Myocyte (in vitro differentiated cells): ENCODE results near the gene SPNS1. TPM values are rescaled to one million over a fixed set of nuclear protein-coding genes. Genes with fewer than 3 reads are reported as not detected.
"Not testable (repeated sequence)": the region's sequence is repeated elsewhere in the genome, so short reads cannot be mapped to it uniquely, and the experiment has no call there.

Source experiments
- DNase-seq: peaks from one replicate; pipeline ENCODE4 v3.0.0-alpha.2; 2012; ENCODE audit warnings: low read depth
- polyA plus RNA-seq: library from polyadenylated mRNA; unstranded; fragments of >200 nt; gene quantifications from one replicate; pipeline ENCODE4 v1.2.1, GENCODE V29; 2012; ENCODE audit warnings: missing spikeins
- total RNA-seq: library from RNA; depleted of rRNA; stranded (reverse); fragments of >200 nt; gene quantifications from 2 replicates; pipeline ENCODE4 v1.2.3, GENCODE V29; 2014

The SPNS1 gene
- 37.6 and 45.2 TPM in 2 replicates for total RNA-seq
- 53.1 TPM for polyA plus RNA-seq

GRCh38 chr16:28974437-28975157 lies at the start of gene SPNS1:
TSS of gene SPNS1 (plus strand) at chr16:28974778. CDS start at chr16:28975152, 374 bp downstream.
- DNase-seq = peak; percentile 98

GRCh38 chr16:28925386-28926228 lies 49.0 kb upstream of the SPNS1 start:
- DNase-seq = peak; percentile 80

DNA sequence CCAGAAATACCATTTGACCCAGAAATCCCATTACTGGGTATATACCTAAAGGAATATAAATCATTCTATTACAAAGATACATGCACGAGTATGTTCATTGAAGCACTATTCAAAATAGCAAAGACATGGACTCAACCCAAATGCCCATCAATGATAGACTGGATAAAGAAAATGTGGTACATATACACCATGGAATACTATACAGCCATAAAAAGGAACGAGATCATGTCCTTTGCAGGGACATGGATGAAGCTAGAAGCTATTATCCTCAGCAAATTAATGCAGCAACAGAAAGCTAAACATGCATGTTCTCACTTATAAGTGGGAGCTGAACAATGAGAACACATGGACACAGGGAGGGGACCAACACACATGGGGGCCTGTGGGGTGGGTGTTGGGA lies 48.3 kb upstream of the SPNS1 start:
- not testable (repeated sequence) for DNase-seq

GRCh38 chr16:28927815-28928214 lies 46.8 kb upstream of the SPNS1 start:
- DNase-seq = no peak

DNA sequence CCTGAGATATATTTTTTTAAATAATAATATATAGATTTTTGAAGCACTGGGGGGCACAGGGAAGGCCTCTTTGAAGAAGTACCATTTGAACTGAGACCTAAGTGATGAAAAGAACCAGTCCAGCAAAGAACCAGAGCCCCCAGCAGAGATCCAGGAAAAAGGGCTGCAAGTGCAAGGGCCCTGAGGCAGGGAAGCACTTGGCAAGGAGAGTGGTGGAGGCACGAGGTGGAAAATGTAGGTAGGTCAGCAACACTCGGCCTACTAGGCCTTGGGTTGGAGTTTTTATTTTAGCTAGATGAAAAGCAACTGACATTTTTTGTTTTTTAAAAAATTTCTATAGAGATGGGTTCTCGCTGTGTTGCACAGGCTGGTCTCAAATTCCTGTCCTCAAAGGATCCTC lies 44.4 kb upstream of the SPNS1 start:
- no peak for DNase-seq

DNA sequence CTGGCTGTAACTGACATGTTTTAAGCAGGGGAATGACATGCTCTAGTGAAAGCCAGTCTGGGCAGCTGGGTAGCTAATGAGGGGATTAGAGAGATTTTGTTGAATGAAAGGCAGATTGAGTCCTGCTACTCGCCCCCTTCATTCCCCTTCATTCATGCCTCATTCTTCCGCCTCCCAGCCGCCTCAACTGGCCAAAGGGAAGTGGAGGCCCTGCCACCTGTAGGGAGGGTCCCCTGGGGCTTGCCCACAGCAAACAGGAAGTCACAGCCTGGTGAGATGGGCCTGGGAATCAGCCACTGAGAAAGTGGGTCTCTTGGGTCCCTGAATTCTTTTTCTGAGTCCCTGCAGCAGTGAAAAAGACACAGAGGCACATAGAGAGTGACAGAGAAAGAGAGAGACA lies 43.9 kb upstream of the SPNS1 start:
- no peak for DNase-seq

- no peak for DNase-seq
Observed at GRCh38 chr16:28931801-28932225, 42.8 kb upstream of the SPNS1 start, which contains the start of gene CD19. TSS of gene CD19 (plus strand) at chr16:28931971. CDS start at chr16:28932001, 30 bp downstream.

GRCh38 chr16:28932339-28933141 lies 42.0 kb upstream of the SPNS1 start:
- no peak for DNase-seq

DNA sequence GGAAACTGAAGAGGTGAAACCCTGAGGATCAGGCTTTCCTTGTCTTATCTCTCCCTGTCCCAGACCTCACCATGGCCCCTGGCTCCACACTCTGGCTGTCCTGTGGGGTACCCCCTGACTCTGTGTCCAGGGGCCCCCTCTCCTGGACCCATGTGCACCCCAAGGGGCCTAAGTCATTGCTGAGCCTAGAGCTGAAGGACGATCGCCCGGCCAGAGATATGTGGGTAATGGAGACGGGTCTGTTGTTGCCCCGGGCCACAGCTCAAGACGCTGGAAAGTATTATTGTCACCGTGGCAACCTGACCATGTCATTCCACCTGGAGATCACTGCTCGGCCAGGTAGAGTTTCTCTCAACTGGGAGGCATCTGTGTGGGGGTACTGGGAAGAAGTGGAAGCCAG lies 41.4 kb upstream of the SPNS1 start:
- no peak for DNase-seq

GRCh38 chr16:28935346-28935745 lies 39.2 kb upstream of the SPNS1 start:
- DNase-seq = peak; percentile 40

- DNase-seq = peak; percentile 47
Observed at GRCh38 chr16:28935924-28936783, 38.4 kb upstream of the SPNS1 start.

DNA sequence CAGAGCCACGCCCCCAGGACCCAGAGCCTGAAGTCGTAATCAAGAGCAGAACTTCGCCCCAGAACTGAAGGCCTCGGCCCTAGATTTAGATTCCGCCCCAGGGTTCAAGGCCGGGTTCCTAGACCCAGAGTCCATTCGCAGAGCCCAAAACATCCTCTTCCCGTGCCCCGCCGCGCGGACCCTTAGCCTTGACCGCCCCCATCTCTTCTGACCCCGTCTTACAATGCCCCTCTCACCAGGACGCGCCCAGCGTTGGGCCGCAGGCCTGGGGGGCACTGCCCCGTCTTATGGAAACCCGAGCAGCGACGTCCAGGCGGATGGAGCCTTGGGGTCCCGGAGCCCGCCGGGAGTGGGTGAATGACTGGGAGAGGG lies 37.8 kb upstream of the SPNS1 start:
- no peak for DNase-seq

GRCh38 chr16:28937222-28937876 lies 37.2 kb upstream of the SPNS1 start:
- DNase-seq = no peak

GRCh38 chr16:28938721-28939120 lies 35.9 kb upstream of the SPNS1 start:
- DNase-seq = no peak

DNA sequence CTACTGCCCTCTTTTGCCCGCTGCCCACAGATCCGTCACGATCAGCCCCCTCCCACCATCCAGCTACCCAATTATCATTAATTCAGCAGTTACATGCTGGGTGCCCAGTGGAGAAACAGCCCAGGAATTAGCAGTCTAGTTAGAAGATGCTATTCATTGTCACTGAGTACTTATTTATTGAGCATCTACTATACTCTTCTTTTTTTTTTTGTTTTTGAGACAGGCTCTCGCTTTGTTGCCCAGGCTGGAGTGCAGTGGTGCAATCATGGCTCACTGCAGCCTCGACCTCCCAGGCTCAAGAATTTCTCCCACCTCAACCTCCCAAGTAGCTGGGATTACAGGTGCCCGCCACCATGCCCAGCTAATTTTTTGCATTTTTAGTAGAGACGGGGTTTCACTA lies 34.8 kb upstream of the SPNS1 start:
- not testable (repeated sequence) for DNase-seq

- peak; percentile 46 for DNase-seq
Observed at GRCh38 chr16:28943281-28943680, 31.3 kb upstream of the SPNS1 start.

- DNase-seq = no peak
Observed at GRCh38 chr16:28946681-28947080, 27.9 kb upstream of the SPNS1 start.

DNA sequence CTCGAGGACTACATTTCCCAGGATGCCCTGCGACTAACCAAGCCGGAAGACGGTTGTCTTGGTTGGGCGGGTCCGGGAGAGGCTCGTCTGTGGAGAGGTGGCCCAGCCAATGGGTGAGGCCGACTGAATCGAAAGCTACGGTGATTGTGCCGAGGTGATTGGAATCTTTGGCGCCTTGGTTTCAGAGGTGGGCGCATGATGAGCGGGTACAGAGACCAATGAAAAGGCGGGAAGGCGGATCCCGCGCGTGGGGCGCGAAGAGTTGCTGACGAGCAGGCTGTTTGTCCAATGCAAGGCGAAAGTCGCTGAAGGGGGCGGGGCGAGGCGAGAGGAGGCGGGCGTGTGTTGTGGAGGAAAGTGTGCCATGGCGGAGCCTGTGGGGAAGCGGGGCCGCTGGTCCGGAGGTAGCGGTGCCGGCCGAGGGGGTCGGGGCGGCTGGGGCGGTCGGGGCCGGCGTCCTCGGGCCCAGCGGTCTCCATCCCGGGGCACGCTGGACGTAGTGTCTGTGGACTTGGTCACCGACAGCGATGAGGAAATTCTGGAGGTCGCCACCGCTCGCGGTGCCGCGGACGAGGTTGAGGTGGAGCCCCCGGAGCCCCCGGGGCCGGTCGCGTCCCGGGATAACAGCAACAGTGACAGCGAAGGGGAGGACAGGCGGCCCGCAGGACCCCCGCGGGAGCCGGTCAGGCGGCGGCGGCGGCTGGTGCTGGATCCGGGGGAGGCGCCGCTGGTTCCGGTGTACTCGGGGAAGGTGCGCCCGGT lies 23.7 kb upstream of the SPNS1 start, which contains the start of gene NFATC2IP:
TSS of gene NFATC2IP (plus strand) at position 290 of the 762 bp plus-strand sequence. CDS start at position 365, 75 bp downstream.
- DNase-seq = peak; percentile 100

DNA sequence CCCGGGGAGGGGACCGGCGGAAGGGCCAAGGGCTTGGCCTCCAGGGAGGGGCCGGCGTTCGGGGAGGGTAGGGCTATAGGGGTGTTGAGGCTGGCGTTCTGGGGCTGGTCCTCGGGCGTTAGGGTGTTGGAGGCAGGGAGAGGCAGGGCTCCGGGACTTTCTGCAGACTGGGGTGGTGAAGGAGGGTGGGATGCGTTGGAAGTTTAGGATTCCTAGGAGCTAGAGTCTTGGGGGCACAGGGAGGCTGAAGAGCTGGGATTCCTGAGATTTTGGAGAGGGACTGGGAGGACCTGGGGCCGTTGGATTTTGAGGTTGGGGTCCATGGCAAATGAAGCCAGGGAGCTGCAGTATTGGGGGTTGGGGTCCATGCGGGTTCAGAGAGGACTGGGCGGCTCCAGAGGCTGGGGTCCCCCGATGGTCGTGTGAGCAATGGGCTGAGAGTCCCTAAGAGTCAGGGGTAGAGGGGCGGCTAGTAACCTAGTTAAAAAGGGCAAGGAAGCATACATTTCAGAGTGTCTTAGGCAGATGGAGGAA lies 23.1 kb upstream of the SPNS1 start:
- no peak for DNase-seq
